NAMALWA (cell line): ENCODE data around the gene FIZ1.
A peak's percentile ranks its signal among the peaks of the same experiment; 100 is the strongest.

ENCODE experiments used
- DNase-seq: peaks from one replicate; pipeline ENCODE4 v3.0.0-alpha.2; 2015; ENCODE audit warnings: low spot score

FIZ1 gene

GRCh38 chr19:55613396-55613795, 14.1 kb upstream of the FIZ1 start:
- no peak for DNase-seq

GRCh38 chr19:55611983-55612645, 12.8 kb upstream of the FIZ1 start:
- no peak for DNase-seq

DNA sequence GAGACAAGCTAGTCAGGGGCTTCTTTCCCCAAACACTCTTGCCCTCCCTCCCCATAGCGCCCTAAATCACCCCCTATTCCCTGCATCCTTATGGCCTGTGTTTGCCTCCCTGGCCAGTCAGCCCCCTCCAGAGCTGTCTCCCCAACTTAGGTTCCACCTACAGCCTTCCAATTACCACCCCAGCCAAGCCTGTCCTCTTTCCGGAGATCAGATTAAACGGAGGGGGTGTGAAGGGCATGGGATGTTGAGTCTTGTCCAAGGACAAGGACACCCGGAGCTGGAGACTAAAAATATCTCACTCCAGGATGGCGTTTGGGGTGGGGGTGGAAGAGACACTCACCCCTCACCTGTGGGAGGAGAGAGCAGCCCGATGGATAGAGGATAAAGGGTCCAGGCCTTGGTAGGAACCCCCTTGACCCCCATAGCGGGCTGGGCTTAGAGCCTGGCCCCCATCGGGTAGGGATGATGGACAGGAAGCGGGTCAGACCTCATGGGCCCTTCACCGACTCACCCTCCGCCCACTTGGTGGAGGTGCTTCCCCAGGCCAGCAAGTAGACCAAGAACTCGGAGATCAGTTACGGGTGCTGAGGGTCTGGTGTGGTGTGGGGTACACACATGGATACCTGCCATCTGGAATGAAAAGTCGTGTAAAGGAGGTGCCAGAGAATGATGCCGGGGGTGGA, 12.1 kb upstream of the FIZ1 start:
- DNase-seq, result no peak

DNA sequence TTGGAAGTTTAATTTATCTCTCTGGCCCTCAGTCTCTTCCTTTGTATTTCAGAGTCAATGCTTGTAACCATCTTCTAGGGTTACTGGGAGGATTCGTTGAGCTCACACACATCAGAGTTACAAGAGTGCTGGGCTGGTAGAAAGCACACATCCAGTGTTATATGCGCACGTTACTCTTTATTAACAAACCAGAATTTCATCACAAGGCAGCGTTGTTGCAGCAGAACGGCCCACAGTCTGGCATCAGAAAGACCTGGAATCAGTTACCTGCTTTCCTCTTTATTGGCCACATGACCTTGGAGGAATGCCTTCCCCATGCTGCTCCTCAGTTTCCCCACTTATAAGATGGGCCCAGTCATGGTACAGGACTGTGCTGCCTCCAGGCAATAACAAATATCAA, 10.0 kb upstream of the FIZ1 start:
- DNase-seq, result no peak

GRCh38 chr19:55606817-55607216, 7.5 kb upstream of the FIZ1 start:
- no peak for DNase-seq

- no peak for DNase-seq
These were observed 7.1 kb upstream of the FIZ1 start for GRCh38 chr19:55606471-55606787.

GRCh38 chr19:55605637-55606470, 6.5 kb upstream of the FIZ1 start, which contains the start of gene ZNF865:
Gene ZNF865, plus strand, starts transcription at chr19:55605647. Its CDS starts 7,972 bp downstream, at chr19:55613619.
- peak; percentile 84 for DNase-seq

- peak; percentile 98 for DNase-seq
These were observed 5.9 kb upstream of the FIZ1 start for GRCh38 chr19:55605207-55605636.

DNA sequence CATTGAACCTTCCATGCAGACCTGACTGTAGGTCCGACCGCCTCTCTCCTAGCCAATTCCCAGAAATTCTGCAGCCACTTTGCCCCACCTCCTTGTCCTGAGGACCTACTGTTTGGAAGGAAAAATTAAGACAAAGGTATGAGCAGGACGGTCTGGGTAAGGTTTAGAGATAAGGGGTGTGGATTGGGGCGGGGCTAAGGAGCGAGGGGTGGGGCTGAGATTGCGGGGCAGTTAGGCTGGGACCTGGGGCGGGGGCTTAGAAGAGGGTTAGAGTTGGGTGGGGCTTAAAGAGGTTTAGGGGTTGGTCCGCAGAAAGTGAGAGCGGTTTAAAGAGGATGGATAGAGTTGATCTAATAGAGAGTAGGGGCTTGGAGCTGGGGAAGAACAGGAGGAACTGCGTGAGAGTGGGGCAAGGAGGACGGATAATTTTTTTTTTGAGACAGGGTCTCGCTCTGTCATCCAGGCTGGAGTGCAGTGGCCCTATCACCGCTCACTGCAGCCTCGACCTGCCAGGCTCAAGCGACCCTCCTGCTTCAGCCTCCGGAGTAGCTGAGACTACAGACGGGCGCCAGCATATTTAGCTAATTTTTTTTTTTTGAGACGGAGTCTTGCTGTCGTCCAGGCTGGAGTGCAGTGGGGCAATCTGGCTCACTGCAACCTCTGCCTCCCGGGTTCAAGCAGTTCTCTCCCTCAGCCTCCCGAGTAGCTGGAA, 4.4 kb upstream of the FIZ1 start:
- no peak for DNase-seq

GRCh38 chr19:55603115-55603514, 3.8 kb upstream of the FIZ1 start:
- DNase-seq, result no peak

DNA sequence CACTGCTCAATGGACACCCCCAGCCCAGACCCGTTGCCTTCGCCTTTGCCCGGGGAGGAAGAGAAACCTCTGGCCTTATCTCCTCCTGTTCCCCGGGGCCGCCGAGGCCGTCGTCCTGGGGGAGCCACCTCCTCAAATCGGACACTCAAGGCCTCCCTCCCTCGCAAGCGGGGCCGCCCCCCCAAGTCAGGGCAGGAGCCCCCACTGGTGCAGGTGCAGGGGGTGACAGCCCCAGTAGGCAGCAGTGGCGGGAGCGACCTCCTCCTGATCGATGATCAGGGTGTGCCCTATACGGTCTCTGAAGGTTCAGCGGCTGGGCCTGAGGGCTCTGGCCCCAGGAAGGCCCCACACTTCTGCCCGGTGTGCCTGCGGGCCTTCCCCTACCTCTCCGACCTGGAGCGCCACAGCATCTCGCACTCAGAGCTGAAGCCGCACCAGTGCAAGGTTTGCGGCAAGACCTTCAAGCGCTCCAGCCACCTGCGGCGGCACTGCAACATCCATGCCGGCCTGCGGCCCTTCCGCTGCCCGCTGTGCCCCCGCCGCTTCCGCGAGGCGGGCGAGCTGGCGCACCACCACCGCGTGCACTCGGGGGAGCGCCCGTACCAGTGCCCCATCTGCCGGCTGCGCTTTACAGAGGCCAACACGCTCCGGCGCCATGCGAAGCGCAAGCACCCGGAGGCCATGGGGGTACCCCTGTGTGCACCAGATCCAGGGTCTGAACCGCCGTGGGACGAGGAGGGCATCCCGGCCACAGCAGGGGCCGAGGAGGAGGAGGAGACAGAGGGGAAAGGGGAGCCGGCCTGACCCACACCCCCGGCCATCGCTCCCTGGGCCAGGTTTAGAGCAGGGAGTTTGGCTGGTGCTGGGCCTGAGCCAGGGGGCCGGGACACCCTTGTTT, 3.0 kb upstream of the FIZ1 start:
- DNase-seq, result no peak

- DNase-seq, result peak; percentile 43
These were observed 1.8 kb upstream of the FIZ1 start for GRCh38 chr19:55601084-55601483.

GRCh38 chr19:55600662-55601028, 1.3 kb upstream of the FIZ1 start:
- no peak for DNase-seq

- peak; percentile 94 for DNase-seq
These were observed 735 bp upstream of the FIZ1 start, which contains the start of gene ZNF524 for GRCh38 chr19:55599842-55600661. Gene ZNF524, plus strand, starts transcription at chr19:55600288. Its CDS starts 1,825 bp downstream, at chr19:55602113.

DNA sequence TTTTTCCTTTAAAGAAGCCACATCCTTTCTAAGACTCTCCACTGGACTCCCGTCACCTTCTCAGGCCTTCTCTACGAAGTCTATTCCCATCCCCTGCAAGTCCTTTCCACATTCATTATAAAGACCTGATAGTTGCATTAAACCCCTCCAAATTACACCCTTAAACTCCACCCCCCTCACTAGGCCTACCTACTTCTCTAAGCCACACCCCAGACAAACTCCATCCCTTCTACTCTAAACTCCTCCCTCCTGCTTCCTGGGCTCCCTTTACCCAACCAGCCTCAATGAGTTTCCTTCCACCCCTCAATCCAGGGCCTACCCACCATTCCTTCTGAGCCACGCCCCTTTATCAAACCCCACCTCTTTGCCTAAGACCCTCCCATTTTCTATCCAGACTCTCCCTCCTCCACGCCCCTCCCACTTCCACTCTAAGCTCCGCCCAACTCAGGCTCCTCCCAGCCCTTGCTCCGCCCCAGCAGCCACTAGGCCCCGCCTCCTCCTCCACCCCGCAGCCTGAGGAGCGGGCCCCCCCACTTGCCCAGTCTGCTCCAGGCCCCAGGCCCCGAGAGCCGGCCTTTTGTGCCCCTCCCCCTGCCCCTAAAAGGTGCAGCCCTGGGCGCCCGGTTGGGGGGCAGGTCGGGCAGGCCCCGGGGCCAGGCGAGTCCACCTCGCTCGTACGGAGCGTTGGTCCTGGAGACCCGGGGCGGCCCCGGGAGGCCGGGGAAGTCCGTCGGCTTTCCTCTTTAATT, 424 bp downstream of the FIZ1 start:
- peak; percentile 98 for DNase-seq

- DNase-seq, result no peak
These were observed 1.3 kb downstream of the FIZ1 start for GRCh38 chr19:55598034-55598433.

DNA sequence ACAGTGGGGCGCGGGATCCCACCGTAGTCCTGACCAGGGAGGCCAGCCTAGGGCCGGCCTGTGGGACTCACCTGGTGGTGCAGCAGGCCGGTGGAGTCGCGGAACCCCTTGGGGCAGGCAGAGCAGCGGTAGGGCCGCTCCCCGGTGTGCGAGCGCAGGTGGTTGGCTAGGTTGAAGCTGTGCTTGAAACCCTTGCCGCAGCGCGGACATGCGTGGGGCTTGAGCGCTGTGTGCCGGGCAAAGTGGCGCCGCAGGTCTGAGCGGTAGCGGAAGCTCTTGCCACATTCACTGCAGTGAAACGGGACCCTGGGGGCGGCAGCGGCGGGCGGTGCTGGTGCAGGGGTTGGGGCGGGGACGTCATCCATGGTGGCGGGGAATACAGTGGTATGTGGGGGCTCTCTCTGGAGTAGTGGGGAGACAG, 1.8 kb downstream of the FIZ1 start:
- no peak for DNase-seq

GRCh38 chr19:55596304-55596703, 3.0 kb downstream of the FIZ1 start:
- no peak for DNase-seq

GRCh38 chr19:55594996-55595545, 4.2 kb downstream of the FIZ1 start:
- DNase-seq, result no peak
